Activated CD8-positive, alpha-beta memory T cell treated with anti-CD3 and anti-CD28 coated beads, Interleukin-2, amount 50 U/mL, for 1 hour (primary cell): ENCODE data around the gene GSTA1.
"Not testable (repeated sequence)": the region's sequence is repeated elsewhere in the genome, so short reads cannot be mapped to it uniquely, and the experiment has no call there.

Experiments used
- DNase-seq: peaks from one replicate; pipeline ENCODE4 v3.0.0-alpha.2; 2020; ENCODE audit errors: extremely low read depth

Gene GSTA1

GRCh38 chr6:52803668-52804255 lies at the start of gene GSTA1:
Gene GSTA1 (minus strand): TSS chr6:52803816. CDS start chr6:52799267, 4,549 bp downstream.
- DNase-seq = not testable (repeated sequence)

GRCh38 chr6:52849137-52849536 lies 45.5 kb upstream of the GSTA1 start:
- DNase-seq = no peak

- no peak for DNase-seq
Observed at GRCh38 chr6:52846002-52846401, 42.4 kb upstream of the GSTA1 start.

GRCh38 chr6:52843605-52844004 lies 40.0 kb upstream of the GSTA1 start:
- DNase-seq = no peak

- no peak for DNase-seq
Observed at GRCh38 chr6:52840763-52841585, 37.4 kb upstream of the GSTA1 start, which contains the start of gene GSTA5. Gene GSTA5 (minus strand): TSS chr6:52840813.

DNA sequence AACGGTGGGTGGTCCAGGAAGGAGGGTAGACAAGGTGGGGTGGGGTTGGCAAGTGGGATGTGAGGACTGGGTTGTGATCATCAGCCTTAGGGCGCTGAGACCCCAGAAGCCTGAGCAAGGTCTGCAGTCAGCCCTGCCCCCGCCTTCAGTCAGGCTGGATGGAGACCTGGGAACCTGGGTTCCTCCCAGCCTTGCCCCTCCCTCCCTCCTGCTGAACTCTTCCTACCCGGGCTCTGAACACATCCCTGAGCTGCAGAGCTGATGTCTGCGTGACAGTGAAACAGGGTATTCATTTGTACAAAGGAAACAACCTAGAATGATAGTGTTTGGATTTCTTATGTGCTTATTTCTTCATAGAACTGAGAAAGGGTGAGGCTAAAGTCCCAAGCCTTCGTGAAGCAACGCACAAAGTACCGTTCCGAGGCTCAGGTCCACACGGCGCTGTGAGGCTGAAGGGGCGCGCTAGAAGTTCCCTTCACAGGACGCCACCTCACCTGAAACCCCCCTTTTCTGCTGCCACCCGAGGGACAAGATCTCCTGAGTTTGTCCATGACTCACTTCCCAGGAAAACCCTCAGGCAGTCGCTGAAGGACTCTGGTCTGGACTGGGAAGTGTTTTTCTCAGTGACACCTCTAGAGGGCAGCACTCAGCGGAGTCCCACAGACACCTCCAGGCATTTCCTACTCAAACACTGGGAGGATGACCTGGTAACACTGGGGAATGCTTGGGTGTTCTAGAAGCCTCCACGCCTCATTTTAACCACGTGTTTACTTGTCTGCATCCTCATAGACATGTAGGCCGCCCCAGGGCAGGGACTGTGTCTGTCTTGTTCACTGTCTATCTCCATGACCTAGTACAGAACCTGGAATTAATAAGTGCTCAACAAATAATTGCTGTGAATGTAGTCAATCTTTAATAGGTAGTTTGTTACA lies 35.8 kb upstream of the GSTA1 start:
- DNase-seq = no peak

DNA sequence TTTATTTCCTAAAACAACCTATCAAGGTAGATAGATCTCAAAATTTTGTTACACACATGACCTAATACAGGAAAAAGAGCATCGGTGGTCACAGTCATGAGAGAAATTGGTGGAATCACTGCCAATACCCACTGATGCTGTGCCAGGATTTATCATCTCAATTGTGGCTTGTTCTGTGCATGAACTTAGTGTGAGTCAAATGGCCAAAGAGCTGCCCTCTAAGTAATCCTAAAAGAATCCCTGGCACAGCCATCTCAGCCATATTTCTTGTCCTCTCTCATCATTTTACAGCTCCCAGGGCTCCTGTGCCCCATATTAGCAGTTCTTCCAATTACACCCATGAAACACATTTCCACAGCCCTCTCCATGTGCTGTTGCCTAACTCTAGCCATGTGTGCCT lies 30.9 kb upstream of the GSTA1 start:
- DNase-seq = no peak

DNA sequence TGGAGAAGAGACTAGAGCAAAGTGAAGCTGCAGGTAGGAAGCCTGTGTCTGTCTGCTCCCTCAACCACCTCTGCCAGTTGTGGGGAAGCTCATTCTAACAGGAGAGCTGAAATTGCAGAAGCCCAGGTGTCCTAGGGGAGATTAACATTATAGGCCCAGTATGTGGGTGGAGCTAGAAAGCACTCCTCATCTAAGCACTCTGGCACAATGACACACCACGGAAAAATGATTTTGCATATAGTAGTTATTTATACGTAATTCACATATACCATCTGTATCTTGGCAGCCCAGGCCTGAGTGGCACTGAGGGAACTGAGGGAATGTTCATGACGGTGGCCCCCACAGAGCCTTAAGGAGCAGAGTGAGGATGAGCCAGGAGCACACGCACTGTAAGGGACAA lies 27.3 kb upstream of the GSTA1 start:
- DNase-seq = not testable (repeated sequence)

GRCh38 chr6:52829046-52829817 lies 25.6 kb upstream of the GSTA1 start:
- no peak for DNase-seq

- DNase-seq = not testable (repeated sequence)
Observed at GRCh38 chr6:52828621-52829020, 25.0 kb upstream of the GSTA1 start.

DNA sequence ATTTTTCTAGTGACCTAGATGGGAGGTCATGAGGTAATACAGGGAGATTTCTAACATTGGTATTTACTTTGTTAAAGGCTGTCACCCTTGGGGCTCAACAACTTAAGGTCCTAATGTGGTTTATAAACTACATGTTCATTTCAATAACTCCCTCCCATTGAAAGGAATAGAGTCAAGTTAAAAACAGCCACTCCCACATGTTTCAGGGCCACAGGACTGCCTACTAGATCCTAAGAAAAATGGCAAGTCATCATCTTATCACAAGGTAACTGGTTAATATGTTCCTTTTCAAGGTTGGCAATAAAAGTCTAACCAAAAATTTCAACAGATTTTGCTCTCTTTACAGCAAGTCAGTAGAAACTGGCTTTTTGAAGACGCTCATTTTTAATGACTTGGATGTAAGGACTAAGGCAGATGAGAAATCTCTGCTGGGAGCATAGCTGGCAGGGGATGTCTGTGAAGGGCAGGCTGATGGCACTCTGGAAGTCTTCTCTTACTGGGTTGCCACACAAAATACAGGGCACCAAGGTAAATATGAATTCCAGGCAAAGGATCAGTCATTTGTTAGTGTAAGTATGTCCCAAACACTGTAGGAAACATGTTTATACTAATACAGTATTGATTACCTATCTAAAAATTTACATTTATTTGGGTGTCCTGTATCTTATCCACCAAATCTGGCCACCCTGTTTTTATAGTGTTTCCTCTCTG lies 23.6 kb upstream of the GSTA1 start:
- not testable (repeated sequence) for DNase-seq

- DNase-seq = no peak
Observed at GRCh38 chr6:52826513-52826912, 22.9 kb upstream of the GSTA1 start.

GRCh38 chr6:52825900-52826459 lies 22.4 kb upstream of the GSTA1 start:
- DNase-seq = not testable (repeated sequence)

DNA sequence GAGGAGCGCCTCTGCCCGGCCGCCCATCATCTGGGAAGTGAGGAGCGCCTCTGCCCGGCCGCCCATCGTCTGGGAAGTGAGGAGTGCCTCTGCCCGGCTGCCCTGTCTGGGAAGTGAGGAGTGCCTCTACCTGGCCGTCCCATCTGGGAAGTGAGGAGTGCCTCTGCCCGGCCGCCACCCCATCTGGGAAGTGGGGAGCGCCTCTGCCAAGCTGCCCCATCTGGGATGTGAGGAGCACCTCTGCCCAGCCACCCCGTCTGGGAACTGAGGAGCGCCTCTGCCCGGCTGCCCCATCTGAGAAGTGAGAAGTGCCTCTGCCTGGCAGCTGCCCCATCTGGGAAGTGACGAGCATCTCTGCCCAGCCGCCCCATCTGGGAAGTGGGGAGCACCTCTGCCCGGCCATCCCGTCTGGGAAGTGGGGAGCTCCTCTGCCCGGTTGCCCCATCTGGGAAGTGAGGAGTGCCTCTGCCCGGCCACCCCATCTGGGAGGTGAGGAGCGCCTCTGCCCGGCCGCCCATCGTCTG lies 21.7 kb upstream of the GSTA1 start:
- DNase-seq = not testable (repeated sequence)

GRCh38 chr6:52821842-52822241 lies 18.2 kb upstream of the GSTA1 start:
- DNase-seq = no peak

GRCh38 chr6:52820198-52820597 lies 16.6 kb upstream of the GSTA1 start:
- DNase-seq = no peak

GRCh38 chr6:52815167-52816092 lies 11.8 kb upstream of the GSTA1 start:
- DNase-seq = no peak

DNA sequence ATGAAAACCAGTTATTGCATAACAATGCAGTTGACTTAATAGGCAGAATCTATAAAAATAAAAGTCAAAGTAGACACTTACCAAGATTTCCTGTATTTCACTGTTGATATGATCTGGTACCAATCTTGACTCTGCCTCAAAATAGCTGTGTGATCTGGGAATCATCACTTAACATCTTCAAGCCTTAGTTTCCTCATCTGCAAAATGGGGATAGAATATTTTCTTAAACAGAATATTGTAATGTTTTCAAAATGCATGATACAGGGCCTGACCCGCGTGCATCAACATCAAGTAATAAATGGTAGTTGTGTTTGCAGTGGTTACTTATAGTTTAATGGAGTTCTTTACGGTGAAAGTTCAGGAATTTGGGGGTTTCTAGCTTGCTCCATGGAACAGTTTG lies 10.9 kb upstream of the GSTA1 start:
- not testable (repeated sequence) for DNase-seq

DNA sequence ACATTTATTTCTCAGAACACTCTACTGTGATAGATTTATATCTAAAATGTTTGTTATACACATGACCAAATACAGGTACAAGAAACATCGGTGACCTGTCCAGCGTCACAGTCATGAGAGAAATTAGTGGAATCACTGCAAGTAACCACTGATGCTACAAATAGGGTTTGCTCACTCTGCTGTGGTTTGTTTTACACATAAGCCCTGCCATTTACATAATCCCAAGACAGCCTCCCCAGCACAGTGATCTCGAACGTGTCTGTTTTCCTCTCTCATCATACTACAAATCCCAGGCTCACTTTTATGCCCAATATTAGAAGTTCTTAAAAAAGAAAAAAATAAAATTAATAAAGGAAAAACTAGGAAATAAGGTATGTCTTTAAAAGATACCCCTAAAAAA lies 6.2 kb upstream of the GSTA1 start:
- not testable (repeated sequence) for DNase-seq
